ENCODE results near the gene SLC13A5. TPM values are rescaled to one million over a fixed set of nuclear protein-coding genes. Genes with fewer than 3 reads are reported as not detected.

SLC13A5 gene
- total RNA-seq: 3.6 TPM

DNA sequence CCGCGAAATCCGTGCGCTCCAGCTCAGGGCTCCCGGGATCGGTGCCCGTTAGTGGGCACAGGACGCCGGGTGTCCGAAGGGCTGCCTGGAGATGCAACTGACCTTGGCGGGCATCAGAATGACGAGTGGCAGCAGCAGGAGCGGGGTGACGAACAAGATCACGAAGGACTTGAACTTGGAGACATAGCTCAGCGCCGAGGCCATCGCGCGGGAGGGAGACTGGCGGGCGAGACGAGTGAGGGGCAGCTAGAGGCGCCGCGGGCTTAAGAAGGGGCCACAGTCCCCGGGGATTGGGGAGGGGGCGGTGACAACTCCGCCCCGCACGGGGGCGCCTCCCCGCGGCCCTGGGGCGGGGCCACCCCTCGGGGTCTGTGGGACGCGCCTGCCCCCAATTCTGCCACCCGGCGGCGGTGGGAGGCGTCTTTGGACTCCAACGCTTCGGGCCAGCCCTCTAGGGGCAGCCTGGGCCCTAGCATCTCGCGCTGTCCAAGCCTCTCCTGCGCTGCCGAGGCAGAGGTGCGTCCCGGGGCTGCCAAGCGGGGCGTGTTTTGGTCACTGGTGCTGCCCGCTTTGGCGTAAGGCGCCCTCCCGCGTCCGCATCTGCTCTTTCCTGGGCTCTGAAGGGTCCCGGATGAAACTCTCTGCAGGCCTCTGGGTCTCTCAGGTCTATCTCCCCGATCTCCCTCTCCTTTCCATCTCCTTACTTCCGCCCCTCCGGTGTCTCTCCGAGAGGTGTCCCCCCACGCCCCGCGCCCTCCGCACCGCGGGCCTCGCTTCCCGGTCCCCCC is at the start of gene SLC13A5:
TSS of gene SLC13A5 (minus strand) at position 240 of the 788 bp plus-strand sequence. CDS start at position 204, 36 bp downstream.

DNA sequence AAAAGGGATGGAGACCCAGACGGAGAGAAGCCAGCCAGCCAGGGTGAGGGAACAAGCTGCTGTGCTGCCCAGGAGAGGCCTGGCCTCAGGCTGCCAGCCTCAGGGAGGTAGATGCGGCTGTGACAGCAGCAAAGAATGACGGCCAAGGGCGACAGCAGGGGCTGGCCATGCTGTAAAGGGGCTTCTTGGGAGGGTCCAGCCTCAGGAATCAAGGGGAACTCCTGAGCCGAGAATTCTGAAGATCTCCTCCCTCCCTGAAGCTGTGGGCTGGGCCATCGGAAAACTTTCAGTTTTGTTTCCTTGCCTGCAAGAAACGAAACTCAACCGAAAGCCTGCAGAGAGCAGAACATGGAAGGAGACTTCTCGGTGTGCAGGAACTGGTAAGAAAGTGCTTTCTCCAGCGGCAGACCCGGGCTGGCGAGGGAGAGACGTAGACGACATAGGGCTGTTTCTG is 42.6 kb upstream of the SLC13A5 start, which contains the start of gene XAF1:
TSS of gene XAF1 (plus strand) at position 316 of the 454 bp plus-strand sequence. CDS start at position 349, 33 bp downstream.

DNA sequence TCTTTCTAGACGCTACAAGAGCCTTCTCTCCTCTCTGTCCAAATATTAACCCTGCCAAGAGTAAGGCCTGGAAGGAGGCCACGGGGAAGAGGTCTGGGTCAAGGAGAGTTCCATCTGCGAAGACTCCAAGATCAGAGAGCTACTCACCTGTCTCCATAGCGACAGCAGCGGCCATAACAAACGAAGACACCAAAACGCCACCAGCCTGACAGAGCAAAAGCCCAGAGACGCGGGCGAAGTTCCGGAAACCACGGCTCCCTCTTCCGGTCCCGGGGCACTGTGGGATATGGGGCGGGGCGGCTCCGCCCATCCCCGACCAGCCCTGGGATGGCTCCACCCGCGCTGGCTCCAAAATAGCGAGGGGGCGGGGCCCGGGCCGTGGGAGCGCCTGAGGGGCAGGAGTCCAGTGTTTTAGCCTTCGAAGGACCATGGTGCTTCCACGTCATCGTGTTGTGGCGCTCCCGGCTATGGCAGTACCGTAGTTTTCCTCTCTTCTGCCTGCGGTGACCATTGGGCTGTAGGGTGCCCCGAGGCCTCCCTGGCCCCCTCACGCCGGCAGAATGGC is 61.7 kb downstream of the SLC13A5 start, which contains the start of the genes C17orf100 and MED31:
TSS of gene C17orf100 (plus strand) at position 409 of the 565 bp plus-strand sequence. CDS start at position 561, 152 bp downstream.
TSS of gene MED31 (minus strand) at position 252 of the 565 bp plus-strand sequence. CDS start at position 175, 77 bp downstream.

DNA sequence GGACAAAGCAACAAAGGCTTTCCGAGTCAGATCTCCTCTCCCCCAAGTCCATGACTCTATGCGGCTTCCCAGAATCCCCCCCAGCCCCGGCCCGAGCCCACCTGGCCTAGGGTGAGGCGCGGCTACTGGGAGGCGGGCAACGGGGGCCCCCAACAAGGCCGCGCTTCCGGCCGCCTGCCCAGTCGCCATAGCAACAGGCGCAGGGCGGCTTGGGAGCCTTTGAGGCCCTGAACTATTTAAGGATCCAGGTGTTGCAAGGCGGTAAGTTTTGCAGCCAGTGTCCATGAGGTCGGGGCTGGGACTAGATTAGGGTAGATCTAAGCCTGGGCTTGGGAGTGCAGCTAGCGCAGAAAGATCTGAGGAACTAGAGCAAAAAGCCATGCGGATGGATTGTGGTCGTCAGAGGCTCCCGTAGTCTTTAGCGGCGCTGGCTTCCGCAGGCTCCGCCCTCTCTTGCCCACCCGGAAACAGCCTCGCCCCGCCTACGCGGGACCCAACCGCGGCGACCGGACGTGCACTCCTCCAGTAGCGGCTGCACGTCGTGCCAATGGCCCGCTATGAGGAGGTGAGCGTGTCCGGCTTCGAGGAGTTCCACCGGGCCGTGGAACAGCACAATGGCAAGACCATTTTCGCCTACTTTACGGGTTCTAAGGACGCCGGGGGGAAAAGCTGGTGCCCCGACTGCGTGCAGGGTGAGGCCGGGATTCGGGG is 72.5 kb downstream of the SLC13A5 start, which contains the start of the genes KIAA0753 and TXNDC17:
TSS of gene KIAA0753 (minus strand) at position 176 of the 711 bp plus-strand sequence. CDS start 5,608 bp downstream, outside the sequence.
TSS of gene TXNDC17 (plus strand) at position 525 of the 711 bp plus-strand sequence. CDS start at position 548, 23 bp downstream.

Other genes starting within 250 kb of the SLC13A5 start
- gene PITPNM3, start 156.8 kb downstream of the SLC13A5 start, total RNA-seq: 5.3 TPM
- gene KIAA0753, start 72.7 kb downstream of the SLC13A5 start, total RNA-seq: 39.4 TPM
- gene TXNDC17, start 72.3 kb downstream of the SLC13A5 start, total RNA-seq: 39.1 TPM
- 8.6 TPM for gene MED31, start 61.8 kb downstream of the SLC13A5 start, total RNA-seq
- 3.5 TPM for gene C17orf100, start 61.6 kb downstream of the SLC13A5 start, total RNA-seq
- gene XAF1, start 42.7 kb upstream of the SLC13A5 start, total RNA-seq: 30.8 TPM
- gene FBXO39, start 62.8 kb upstream of the SLC13A5 start, total RNA-seq: 0.22 TPM
- 2.3 TPM for gene TEKT1, start 118.4 kb upstream of the SLC13A5 start, total RNA-seq